GM12878 (cell line): ENCODE results near the gene CCDC27.
"Not testable (repeated sequence)": the region's sequence is repeated elsewhere in the genome, so short reads cannot be mapped to it uniquely, and the experiment has no call there.

Experiments
- CTCF ChIP-seq, 3 experiments: IDR thresholded peaks in 2 of 3; conservative IDR thresholded peaks in 1 of 3; 2 replicates each; pipeline ENCODE4 v1.5.1; 2011; ENCODE audit warnings: low read depth in 3 of 3, low read length in 3 of 3, mild to moderate bottlenecking in 3 of 3, control low read depth in 2 of 3, moderate library complexity in 2 of 3, inconsistent platforms in 1 of 3, mixed read lengths in 1 of 3; ENCODE audit not compliant: control insufficient read depth in 2 of 3, insufficient read depth in 1 of 3; ENCODE audit errors: extremely low read depth in 1 of 3
- EP300 ChIP-seq, 2 experiments: fragments of 150-350 bp in 1 of 2; IDR thresholded peaks; 2 replicates each; pipeline ENCODE4 v1.6.1; 2011 to 2012; ENCODE audit warnings: low read depth in 2 of 2, low read length in 2 of 2, borderline replicate concordance in 1 of 2, improper control_type of control experiment in 1 of 2, inconsistent platforms in 1 of 2; ENCODE audit not compliant: control insufficient read depth in 1 of 2
- HDAC2 ChIP-seq: fragments of 200-600 bp; sonication (generic); IDR thresholded peaks from 2 replicates; pipeline ENCODE4 v1.6.1; 2017
- IRF3 ChIP-seq: fragments of 450-650 bp; IDR thresholded peaks from 2 replicates; pipeline ENCODE4 v1.6.1; 2014; ENCODE audit warnings: mild to moderate bottlenecking
- KDM1A ChIP-seq: fragments of 200-600 bp; sonication (generic); IDR thresholded peaks from 2 replicates; pipeline ENCODE4 v1.6.1; 2016; ENCODE audit warnings: borderline replicate concordance
- MEF2A ChIP-seq: IDR thresholded peaks from 2 replicates; pipeline ENCODE4 v1.6.1; 2011; ENCODE audit warnings: low read depth, mild to moderate bottlenecking, low read length, moderate library complexity; ENCODE audit not compliant: insufficient read depth
- NRF1 ChIP-seq: conservative IDR thresholded peaks from 2 replicates; pipeline ENCODE4 v1.6.1; 2011; ENCODE audit warnings: mild to moderate bottlenecking, low read depth, low read length, improper control_type of control experiment
- POLR2A ChIP-seq: IDR thresholded peaks from 2 replicates; pipeline ENCODE4 v1.6.1; 2011; ENCODE audit warnings: low read depth, mild to moderate bottlenecking, low read length
- TAF1 ChIP-seq: IDR thresholded peaks from 2 replicates; pipeline ENCODE4 v1.6.1; 2011; ENCODE audit warnings: mild to moderate bottlenecking, low read depth, low read length, borderline replicate concordance
- TF ChIP-seq, protein P1 (sequence below): fragments of 450-650 bp; formaldehyde crosslinking; IDR thresholded peaks from 2 replicates; pipeline ENCODE4 v1.5.0; 2022; ENCODE audit warnings: mild to moderate bottlenecking, missing genetic modification characterization

DNA sequence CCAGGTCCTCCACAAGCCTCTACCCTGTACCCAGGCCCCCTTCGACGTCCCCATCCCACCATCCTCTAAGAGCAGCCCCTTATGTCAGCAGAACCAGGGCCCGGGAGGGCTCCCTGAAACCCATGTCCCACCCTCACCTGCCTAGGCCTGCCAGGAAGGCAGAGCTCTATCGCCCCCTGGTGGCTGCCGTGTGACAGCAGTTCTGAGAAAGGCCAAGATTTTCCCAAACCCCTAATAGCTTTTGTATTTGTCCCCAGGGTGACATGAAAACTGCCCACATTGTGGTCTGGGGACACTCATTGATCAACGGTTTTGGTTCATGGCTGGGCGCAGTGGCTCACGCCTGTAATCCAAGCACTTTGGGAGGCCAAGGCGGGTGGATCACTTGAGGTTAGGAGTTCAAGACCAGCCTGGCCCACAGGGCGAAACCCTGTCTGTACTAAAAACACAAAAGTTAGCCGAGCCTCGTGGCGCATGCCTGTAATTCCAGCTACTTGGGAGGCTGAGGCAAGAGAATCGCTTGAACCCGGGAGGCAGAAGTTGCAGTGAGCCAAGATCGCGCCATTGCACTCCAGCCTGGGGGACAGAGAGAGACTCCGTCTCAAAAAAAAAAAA, 27.7 kb upstream of the CCDC27 start:
- not testable (repeated sequence) for TF ChIP-seq POLR2A; EP300 (IDR thresholded peaks at IDR 0.05; ENCODE audit: borderline replicate concordance in 1 of 2, control insufficient read depth in 1 of 2, low read depth in 2 of 2, low read length in 2 of 2); NRF1; KDM1A; HDAC2; MEF2A; IRF3; TAF1
- TF ChIP-seq, protein P1, sequence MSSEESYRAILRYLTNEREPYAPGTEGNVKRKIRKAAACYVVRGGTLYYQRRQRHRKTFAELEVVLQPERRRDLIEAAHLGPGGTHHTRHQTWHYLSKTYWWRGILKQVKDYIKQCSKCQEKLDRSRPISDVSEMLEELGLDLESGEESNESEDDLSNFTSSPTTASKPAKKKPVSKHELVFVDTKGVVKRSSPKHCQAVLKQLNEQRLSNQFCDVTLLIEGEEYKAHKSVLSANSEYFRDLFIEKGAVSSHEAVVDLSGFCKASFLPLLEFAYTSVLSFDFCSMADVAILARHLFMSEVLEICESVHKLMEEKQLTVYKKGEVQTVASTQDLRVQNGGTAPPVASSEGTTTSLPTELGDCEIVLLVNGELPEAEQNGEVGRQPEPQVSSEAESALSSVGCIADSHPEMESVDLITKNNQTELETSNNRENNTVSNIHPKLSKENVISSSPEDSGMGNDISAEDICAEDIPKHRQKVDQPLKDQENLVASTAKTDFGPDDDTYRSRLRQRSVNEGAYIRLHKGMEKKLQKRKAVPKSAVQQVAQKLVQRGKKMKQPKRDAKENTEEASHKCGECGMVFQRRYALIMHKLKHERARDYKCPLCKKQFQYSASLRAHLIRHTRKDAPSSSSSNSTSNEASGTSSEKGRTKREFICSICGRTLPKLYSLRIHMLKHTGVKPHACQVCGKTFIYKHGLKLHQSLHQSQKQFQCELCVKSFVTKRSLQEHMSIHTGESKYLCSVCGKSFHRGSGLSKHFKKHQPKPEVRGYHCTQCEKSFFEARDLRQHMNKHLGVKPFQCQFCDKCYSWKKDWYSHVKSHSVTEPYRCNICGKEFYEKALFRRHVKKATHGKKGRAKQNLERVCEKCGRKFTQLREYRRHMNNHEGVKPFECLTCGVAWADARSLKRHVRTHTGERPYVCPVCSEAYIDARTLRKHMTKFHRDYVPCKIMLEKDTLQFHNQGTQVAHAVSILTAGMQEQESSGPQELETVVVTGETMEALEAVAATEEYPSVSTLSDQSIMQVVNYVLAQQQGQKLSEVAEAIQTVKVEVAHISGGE = not testable (repeated sequence)
- TF ChIP-seq CTCF (IDR thresholded peaks at IDR 0.05 in 2 of 3, conservative IDR thresholded peaks at IDR 0.05 in 1 of 3; ENCODE audit: control insufficient read depth in 2 of 3, extremely low read depth in 1 of 3, insufficient read depth in 1 of 3, low read depth in 3 of 3, low read length in 3 of 3) = peak; percentile 87 to 96 (median 95)
